Measurements from ENCODE around the gene BTD.

- TF ChIP-seq, protein P1, sequence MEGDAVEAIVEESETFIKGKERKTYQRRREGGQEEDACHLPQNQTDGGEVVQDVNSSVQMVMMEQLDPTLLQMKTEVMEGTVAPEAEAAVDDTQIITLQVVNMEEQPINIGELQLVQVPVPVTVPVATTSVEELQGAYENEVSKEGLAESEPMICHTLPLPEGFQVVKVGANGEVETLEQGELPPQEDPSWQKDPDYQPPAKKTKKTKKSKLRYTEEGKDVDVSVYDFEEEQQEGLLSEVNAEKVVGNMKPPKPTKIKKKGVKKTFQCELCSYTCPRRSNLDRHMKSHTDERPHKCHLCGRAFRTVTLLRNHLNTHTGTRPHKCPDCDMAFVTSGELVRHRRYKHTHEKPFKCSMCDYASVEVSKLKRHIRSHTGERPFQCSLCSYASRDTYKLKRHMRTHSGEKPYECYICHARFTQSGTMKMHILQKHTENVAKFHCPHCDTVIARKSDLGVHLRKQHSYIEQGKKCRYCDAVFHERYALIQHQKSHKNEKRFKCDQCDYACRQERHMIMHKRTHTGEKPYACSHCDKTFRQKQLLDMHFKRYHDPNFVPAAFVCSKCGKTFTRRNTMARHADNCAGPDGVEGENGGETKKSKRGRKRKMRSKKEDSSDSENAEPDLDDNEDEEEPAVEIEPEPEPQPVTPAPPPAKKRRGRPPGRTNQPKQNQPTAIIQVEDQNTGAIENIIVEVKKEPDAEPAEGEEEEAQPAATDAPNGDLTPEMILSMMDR (IDR thresholded peaks at IDR 0.05; ENCODE audit: low read depth, low read length, poor library complexity, severe bottlenecking) = no peak
- no peak for TF ChIP-seq EZH2phosphoT487 (IDR thresholded peaks at IDR 0.05; ENCODE audit: borderline replicate concordance, low read length)
These were observed 523 bp upstream of the BTD start for GRCh38 chr3:15601046-15601398.

All from DOHH2 (cell line).